Ecto neural progenitor cell (in vitro differentiated cells): ENCODE results near the gene TRIM68.

Source experiments
- DNase-seq: peaks from one replicate; pipeline ENCODE4 v3.0.0-alpha.2; 2018; ENCODE audit warnings: low spot score

The TRIM68 gene

GRCh38 chr11:4607781-4608666 is at the start of gene TRIM68:
Gene TRIM68, minus strand, starts transcription at chr11:4608231. Its CDS starts 2,727 bp downstream, at chr11:4605504.
- peak; percentile 97 for DNase-seq

GRCh38 chr11:4654635-4655369 is 46.8 kb upstream of the TRIM68 start:
- no peak for DNase-seq

- DNase-seq: no peak
Measured at GRCh38 chr11:4647766-4648165, 39.7 kb upstream of the TRIM68 start.

GRCh38 chr11:4645974-4646373 is 37.9 kb upstream of the TRIM68 start:
- no peak for DNase-seq

- DNase-seq: no peak
Measured at GRCh38 chr11:4644233-4644632, 36.2 kb upstream of the TRIM68 start.

- no peak for DNase-seq
Measured at GRCh38 chr11:4643682-4644081, 35.7 kb upstream of the TRIM68 start, which contains the start of gene OR51E1. Gene OR51E1, plus strand, starts transcription at chr11:4643982. Its CDS starts 8,545 bp downstream, at chr11:4652527.

GRCh38 chr11:4643076-4643475 is 35.0 kb upstream of the TRIM68 start:
- no peak for DNase-seq

GRCh38 chr11:4642043-4642442 is 34.0 kb upstream of the TRIM68 start:
- no peak for DNase-seq

- DNase-seq: no peak
Measured at GRCh38 chr11:4641501-4641900, 33.5 kb upstream of the TRIM68 start.

GRCh38 chr11:4639931-4640330 is 31.9 kb upstream of the TRIM68 start:
- no peak for DNase-seq

GRCh38 chr11:4637662-4638047 is 29.6 kb upstream of the TRIM68 start:
- DNase-seq: no peak

- DNase-seq: peak; percentile 82
Measured at GRCh38 chr11:4636962-4637661, 29.1 kb upstream of the TRIM68 start, which contains the start of gene OR51D1. Gene OR51D1, plus strand, starts transcription at chr11:4637477. Its CDS starts 2,314 bp downstream, at chr11:4639791.

- no peak for DNase-seq
Measured at GRCh38 chr11:4636136-4636535, 28.1 kb upstream of the TRIM68 start.

GRCh38 chr11:4626207-4627099 is 18.4 kb upstream of the TRIM68 start:
- peak; percentile 82 for DNase-seq

- no peak for DNase-seq
Measured at GRCh38 chr11:4619514-4619913, 11.5 kb upstream of the TRIM68 start.

- no peak for DNase-seq
Measured at GRCh38 chr11:4615856-4616444, 7.9 kb upstream of the TRIM68 start.

- no peak for DNase-seq
Measured at GRCh38 chr11:4611986-4612385, 4.0 kb upstream of the TRIM68 start.

- DNase-seq: no peak
Measured at GRCh38 chr11:4610258-4610935, 2.4 kb upstream of the TRIM68 start.

- DNase-seq: no peak
Measured at GRCh38 chr11:4607096-4607495, 935 bp downstream of the TRIM68 start.
